GM21723 (cell line): Measurements from ENCODE around the gene CKAP4.

Experiments
- ATAC-seq: cut with Tn5 transposase; IDR thresholded peaks from one replicate; pipeline ENCODE4 v1.9.1; 2021; ENCODE audit warnings: mild to moderate bottlenecking, moderate library complexity; ENCODE audit not compliant: unreplicated experiment

Gene CKAP4

GRCh38 chr12:106243620-106244019 is 4.2 kb downstream of the CKAP4 start:
- ATAC-seq = no peak

GRCh38 chr12:106240821-106241220 is 7.0 kb downstream of the CKAP4 start:
- ATAC-seq = no peak

GRCh38 chr12:106239951-106240335 is 7.9 kb downstream of the CKAP4 start:
- ATAC-seq = no peak

DNA sequence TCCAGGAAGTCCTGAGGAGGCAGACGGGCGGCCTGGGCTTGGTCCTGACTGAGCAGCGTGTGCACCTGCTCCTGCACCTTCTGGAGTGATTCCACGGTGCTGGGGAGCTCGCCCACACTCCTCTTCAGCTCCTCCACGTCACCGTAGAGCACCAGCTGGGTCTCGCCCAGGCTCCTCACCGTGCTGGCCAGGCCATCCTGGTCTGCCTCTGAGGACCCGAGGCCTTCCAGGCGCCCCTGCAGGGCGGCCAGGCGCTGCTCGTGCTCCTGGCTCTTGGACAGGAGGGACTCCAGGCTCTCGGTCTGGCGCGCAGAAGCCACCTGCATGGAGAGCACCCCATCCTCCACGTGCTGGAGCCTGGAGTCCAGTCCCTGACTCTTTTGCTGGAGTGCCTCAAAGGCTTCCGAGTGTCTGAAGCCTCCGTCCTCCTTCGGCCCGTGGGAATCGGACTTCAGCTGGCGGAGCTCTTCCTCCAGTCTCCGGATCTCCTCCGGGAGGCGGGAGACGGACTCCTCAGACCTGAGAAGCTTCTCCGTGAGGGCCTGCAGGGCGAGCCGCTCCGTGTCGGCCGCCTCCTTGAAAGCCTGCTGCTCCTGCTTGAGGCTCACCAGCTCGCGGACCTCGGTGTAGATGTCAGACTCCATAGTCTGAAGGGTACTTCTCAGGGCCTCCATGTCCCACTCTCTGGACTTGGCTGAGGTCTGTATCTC is 8.4 kb downstream of the CKAP4 start:
- ATAC-seq = no peak

DNA sequence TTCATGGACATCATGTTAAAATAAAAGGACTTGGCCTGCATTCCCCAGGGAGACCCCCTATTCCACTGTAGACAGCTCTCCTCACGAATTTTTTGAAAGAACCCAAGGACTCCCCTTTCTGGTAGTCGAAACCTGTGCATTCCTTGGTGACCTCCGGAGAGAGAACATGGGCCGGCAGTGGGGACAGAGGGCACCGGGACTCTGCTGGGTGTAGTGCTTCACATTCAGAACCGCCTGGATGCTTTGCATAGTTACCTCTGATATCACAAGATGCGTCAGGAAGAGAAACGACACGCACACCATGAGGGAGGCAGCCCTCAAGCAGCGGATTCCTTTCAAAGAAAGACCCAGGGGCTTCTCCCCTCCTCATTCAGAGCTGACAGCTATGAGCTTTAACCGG is 9.7 kb downstream of the CKAP4 start:
- ATAC-seq = no peak

- no peak for ATAC-seq
These were observed 12.1 kb downstream of the CKAP4 start for GRCh38 chr12:106235770-106236169.

- no peak for ATAC-seq
These were observed 13.4 kb downstream of the CKAP4 start for GRCh38 chr12:106234449-106234848.

DNA sequence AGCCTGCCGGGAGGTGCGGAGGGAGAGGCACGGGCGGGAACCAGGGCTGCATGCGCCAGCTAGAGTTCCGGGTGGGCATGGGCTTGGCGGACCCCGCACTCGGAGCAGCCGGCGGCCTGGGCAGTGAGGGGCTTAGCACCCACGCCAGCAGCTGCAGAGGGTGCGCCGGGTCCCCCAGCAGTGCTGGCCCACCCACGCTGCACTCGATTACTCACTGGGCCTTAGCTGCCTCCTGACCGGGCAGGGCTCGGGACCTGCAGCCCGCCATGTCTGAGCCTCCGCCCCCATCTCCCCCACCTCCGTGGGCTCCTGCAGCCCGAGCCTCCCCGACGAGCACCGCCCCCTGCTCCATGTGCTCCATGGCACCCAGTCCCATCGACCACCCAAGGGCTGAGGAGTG is 14.8 kb downstream of the CKAP4 start:
- ATAC-seq = no peak

GRCh38 chr12:106229036-106229591 is 18.7 kb downstream of the CKAP4 start:
- no peak for ATAC-seq

GRCh38 chr12:106228320-106228710 is 19.5 kb downstream of the CKAP4 start:
- ATAC-seq = no peak

DNA sequence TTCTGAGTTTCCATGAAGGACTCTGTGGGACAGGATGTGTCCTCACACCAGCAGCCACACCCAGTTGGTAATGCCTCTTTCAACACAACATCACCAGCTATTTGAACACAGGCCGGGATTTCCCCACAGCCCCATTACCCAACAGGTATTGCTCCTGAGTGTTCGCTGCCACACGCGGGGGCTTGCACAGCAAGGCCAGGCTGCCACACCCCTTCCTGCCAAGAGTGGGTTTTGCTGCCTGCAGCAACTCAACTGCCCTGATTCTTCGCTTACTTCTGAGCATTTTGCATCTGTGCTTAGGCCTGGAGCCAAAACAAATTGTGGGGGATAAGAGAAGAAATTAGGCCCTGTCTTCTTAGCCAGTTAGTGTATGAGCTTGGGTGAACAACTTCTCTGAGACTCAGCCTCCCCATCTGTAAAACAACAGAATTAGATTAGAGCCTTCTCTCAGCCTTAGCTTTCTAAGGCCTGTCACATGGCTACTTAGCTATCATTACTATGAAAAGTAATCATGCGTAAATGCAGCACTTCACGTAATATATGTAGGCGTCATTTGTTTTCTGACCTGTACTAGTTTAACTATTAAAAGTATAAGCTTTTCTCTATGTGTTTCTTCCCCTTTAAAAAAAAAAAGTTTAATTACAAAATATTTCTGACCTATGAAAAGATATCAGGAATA is 20.0 kb downstream of the CKAP4 start:
- no peak for ATAC-seq

GRCh38 chr12:106226884-106227640 is 20.8 kb downstream of the CKAP4 start:
- ATAC-seq = no peak

- no peak for ATAC-seq
These were observed 23.5 kb downstream of the CKAP4 start for GRCh38 chr12:106224355-106224706.

- ATAC-seq = peak; percentile 73
These were observed 24.1 kb downstream of the CKAP4 start for GRCh38 chr12:106223485-106224354.

GRCh38 chr12:106220536-106220935 is 27.3 kb downstream of the CKAP4 start:
- no peak for ATAC-seq

DNA sequence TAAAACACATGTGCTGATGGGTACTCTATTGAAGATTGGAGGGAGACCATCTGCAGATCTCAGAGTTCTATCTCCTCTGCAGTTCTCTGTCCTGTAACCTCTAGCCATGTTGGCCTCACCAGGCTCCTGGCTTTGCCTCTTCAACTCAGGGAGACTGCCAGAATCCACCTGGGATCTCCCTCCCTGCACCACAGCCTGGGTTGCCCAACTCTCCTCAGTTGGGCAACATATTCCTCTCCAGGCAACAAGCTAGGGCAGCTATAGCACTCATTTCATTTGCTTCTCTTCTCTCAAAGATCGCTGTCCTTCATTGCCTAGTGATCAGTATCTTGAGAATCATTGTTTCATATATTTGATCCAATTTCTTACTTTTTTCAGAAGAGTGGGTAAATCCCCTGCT is 28.8 kb downstream of the CKAP4 start:
- no peak for ATAC-seq

DNA sequence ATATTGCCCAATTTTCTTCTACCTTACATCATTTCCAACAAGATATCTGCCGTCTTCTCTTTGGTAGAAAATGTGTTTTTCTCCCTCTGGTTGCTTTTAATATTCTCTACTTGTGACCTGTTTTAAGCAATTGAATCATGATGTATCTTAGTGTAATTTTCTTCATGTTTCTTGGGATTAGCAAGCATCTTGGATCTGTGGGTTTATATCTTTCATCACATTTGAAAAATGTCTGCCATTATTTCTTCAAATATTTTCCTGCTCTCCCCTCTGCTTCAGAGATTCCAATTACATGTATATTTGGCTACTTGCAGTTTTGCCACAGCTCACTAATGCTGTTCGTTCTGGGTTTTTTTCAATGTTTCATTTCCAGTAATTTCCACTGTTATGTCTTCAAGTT is 30.1 kb downstream of the CKAP4 start:
- ATAC-seq = no peak

GRCh38 chr12:106214571-106214970 is 33.2 kb downstream of the CKAP4 start:
- ATAC-seq = no peak

DNA sequence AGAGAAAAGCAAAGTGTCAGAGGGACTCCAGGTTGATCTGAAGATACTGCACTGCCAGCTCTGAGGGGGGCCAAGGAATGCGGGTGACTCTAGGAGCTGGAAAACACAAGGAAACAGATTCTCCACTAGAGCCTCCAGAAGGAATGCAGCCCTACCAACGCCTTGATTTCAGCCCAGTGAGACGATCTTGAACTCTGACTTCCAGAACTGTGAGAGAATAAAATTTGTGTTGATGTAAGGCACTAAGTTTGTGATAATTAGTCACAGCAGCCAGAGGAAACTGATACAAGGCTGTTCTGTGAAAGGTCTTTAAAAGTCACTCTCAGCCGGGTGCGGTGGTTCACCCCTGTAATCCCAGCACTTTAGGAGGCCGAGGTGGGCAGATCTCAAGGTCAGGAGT is 34.2 kb downstream of the CKAP4 start:
- ATAC-seq = no peak

DNA sequence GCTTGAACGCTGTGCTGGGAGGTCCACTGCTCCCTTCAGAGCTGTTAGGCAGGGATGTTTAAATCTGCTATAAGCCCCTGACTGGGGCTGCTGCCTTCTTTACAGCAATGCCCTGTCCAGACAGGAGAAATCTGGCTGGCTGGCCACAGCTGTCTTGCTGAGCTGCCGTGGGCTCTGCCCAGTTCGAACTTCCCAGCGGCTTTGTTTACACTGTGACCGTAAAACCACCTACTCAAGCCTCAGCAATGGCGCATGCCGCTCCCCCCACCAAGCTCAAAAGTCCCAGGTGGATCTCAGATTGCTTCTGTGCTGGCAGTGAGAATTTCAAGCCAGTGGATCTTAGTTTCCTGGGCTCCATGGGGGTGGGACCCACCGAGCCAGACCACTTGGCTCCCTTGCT is 35.8 kb downstream of the CKAP4 start:
- ATAC-seq = no peak
